Mucosa of stomach (tissue), 1 donor: ENCODE data around the gene MSH3.

Experiments used
- H3K27me3 ChIP-seq: one replicate; pipeline ENCODE4 v1.7.0; 2013; ENCODE audit warnings: mild to moderate bottlenecking, low read length; ENCODE audit not compliant: control insufficient read depth, insufficient read depth
- H3K36me3 ChIP-seq: one replicate; pipeline ENCODE4 v1.7.0; 2013; ENCODE audit warnings: low read length; ENCODE audit not compliant: control insufficient read depth, insufficient read depth
- H3K4me1 ChIP-seq: one replicate; pipeline ENCODE4 v1.7.0; 2013; ENCODE audit warnings: mild to moderate bottlenecking, low read length; ENCODE audit not compliant: control insufficient read depth, insufficient read depth
- H3K4me3 ChIP-seq: one replicate; pipeline ENCODE4 v1.7.0; 2013; ENCODE audit warnings: low read length
- H3K9ac ChIP-seq: one replicate; pipeline ENCODE4 v1.7.0; 2013; ENCODE audit warnings: mild to moderate bottlenecking, low read length, moderate library complexity
- H3K9me3 ChIP-seq: one replicate; pipeline ENCODE4 v1.7.0; 2013; ENCODE audit warnings: mild to moderate bottlenecking, low read length, moderate library complexity; ENCODE audit not compliant: control insufficient read depth
- donor health status: Pancreatic carcinoma.

Gene MSH3

GRCh38 chr5:80629281-80629680 lies 25.2 kb upstream of the MSH3 start:
- Histone ChIP-seq H3K9ac (no peak overlapping the region), H3K9me3 (no peaks in the 10 kb centered on the region), H3K4me1 (no peaks in the 10 kb centered on the region), H3K4me3 (no peak overlapping the region), H3K27me3 (no peaks in the 10 kb centered on the region), H3K36me3 (no peaks in the 10 kb centered on the region)

GRCh38 chr5:80631278-80632259 lies 22.9 kb upstream of the MSH3 start:
- H3K27me3 ChIP-seq = no peaks in the 10 kb centered on the region
- H3K4me1 ChIP-seq = no peaks in the 10 kb centered on the region
- no peaks in the 10 kb centered on the region for H3K9me3 ChIP-seq

GRCh38 chr5:80632700-80633099 lies 21.8 kb upstream of the MSH3 start:
- Histone ChIP-seq H3K4me3 (no peak overlapping the region), H3K27me3 (no peaks in the 10 kb centered on the region), H3K9me3 (no peaks in the 10 kb centered on the region), H3K9ac (no peak overlapping the region), H3K4me1 (no peaks in the 10 kb centered on the region), H3K36me3 (no peaks in the 10 kb centered on the region)

More at GRCh38 chr5:80631278-80632259, 22.9 kb upstream of the MSH3 start:
- H3K4me3 ChIP-seq = no peak overlapping the region
- H3K9ac ChIP-seq = no peak overlapping the region
- no peaks in the 10 kb centered on the region for H3K36me3 ChIP-seq

- Histone ChIP-seq H3K4me3 (no peak overlapping the region), H3K9ac (no peak overlapping the region), H3K36me3 (no peaks in the 10 kb centered on the region), H3K9me3 (no peaks in the 10 kb centered on the region), H3K4me1 (no peaks in the 10 kb centered on the region), H3K27me3 (no peaks in the 10 kb centered on the region)
Observed at GRCh38 chr5:80634193-80634592, 20.3 kb upstream of the MSH3 start.

- Histone ChIP-seq H3K27me3 (no peaks in the 10 kb centered on the region), H3K4me1 (no peaks in the 10 kb centered on the region)
Observed at GRCh38 chr5:80641353-80641752, 13.1 kb upstream of the MSH3 start.

GRCh38 chr5:80644900-80645299 lies 9.6 kb upstream of the MSH3 start:
- no peaks in the 10 kb centered on the region for H3K9me3 ChIP-seq
- H3K9ac ChIP-seq = no peak overlapping the region
- no peak overlapping the region for H3K4me3 ChIP-seq
- no peaks in the 10 kb centered on the region for H3K27me3 ChIP-seq
- H3K36me3 ChIP-seq = no peaks in the 10 kb centered on the region
- no peaks in the 10 kb centered on the region for H3K4me1 ChIP-seq

More at GRCh38 chr5:80641353-80641752, 13.1 kb upstream of the MSH3 start:
- Histone ChIP-seq H3K9ac (no peak overlapping the region), H3K36me3 (no peaks in the 10 kb centered on the region), H3K4me3 (no peak overlapping the region), H3K9me3 (no peaks in the 10 kb centered on the region)

GRCh38 chr5:80646926-80647325 lies 7.5 kb upstream of the MSH3 start:
- Histone ChIP-seq H3K4me3 (no peak overlapping the region), H3K36me3 (no peaks in the 10 kb centered on the region)

GRCh38 chr5:80653502-80653901 lies 950 bp upstream of the MSH3 start:
- Histone ChIP-seq H3K27me3 (no peaks in the 10 kb centered on the region), H3K9me3 (no peaks in the 10 kb centered on the region), H3K9ac (peak overlapping the region; percentile 62), H3K4me1 (no peaks in the 10 kb centered on the region), H3K4me3 (peak overlapping the region; percentile 69), H3K36me3 (no peaks in the 10 kb centered on the region)

More at GRCh38 chr5:80646926-80647325, 7.5 kb upstream of the MSH3 start:
- no peaks in the 10 kb centered on the region for H3K27me3 ChIP-seq
- H3K4me1 ChIP-seq = no peaks in the 10 kb centered on the region
- H3K9ac ChIP-seq = no peak overlapping the region
- H3K9me3 ChIP-seq = no peaks in the 10 kb centered on the region

- Histone ChIP-seq H3K9me3 (no peaks in the 10 kb centered on the region), H3K27me3 (no peaks in the 10 kb centered on the region), H3K4me1 (no peaks in the 10 kb centered on the region), H3K9ac (peak overlapping the region; percentile 62), H3K4me3 (peak overlapping the region; percentile 69), H3K36me3 (no peaks in the 10 kb centered on the region)
Observed at GRCh38 chr5:80654054-80654390, 430 bp upstream of the MSH3 start.

- peak overlapping the region; percentile 89 for H3K4me3 ChIP-seq
- no peaks in the 10 kb centered on the region for H3K9me3 ChIP-seq
- H3K4me1 ChIP-seq = no peaks in the 10 kb centered on the region
- H3K27me3 ChIP-seq = no peaks in the 10 kb centered on the region
- peak overlapping the region; percentile 79 for H3K9ac ChIP-seq
- no peaks in the 10 kb centered on the region for H3K36me3 ChIP-seq
Observed at GRCh38 chr5:80655231-80655774, 851 bp downstream of the MSH3 start.

GRCh38 chr5:80656425-80656824 lies 2.0 kb downstream of the MSH3 start:
- H3K36me3 ChIP-seq = no peaks in the 10 kb centered on the region
- H3K27me3 ChIP-seq = no peaks in the 10 kb centered on the region
- H3K4me3 ChIP-seq = no peak overlapping the region
- H3K9ac ChIP-seq = no peak overlapping the region
- H3K4me1 ChIP-seq = no peaks in the 10 kb centered on the region
- H3K9me3 ChIP-seq = no peaks in the 10 kb centered on the region

- Histone ChIP-seq H3K27me3 (no peaks in the 10 kb centered on the region), H3K9ac (no peak overlapping the region), H3K4me3 (no peak overlapping the region), H3K9me3 (no peaks in the 10 kb centered on the region), H3K4me1 (no peaks in the 10 kb centered on the region), H3K36me3 (no peaks in the 10 kb centered on the region)
Observed at GRCh38 chr5:80659106-80659505, 4.7 kb downstream of the MSH3 start.
